GM23248 (cell line): Measurements from ENCODE around the gene EGLN1.

ENCODE experiments used
- EZH2 ChIP-seq: fragments of 200-600 bp; sonication (generic); IDR thresholded peaks from 2 replicates; pipeline ENCODE4 v1.6.1; 2018; ENCODE audit warnings: antibody characterized with exemption, mild to moderate bottlenecking; ENCODE audit not compliant: insufficient read depth, poor library complexity, severe bottlenecking
- EZH2phosphoT487 ChIP-seq: fragments of 200-600 bp; sonication (generic); IDR thresholded peaks from 2 replicates; pipeline ENCODE4 v1.6.1; 2018; ENCODE audit warnings: antibody characterized with exemption, moderate library complexity, mild to moderate bottlenecking, low read depth; ENCODE audit not compliant: insufficient read depth

DNA sequence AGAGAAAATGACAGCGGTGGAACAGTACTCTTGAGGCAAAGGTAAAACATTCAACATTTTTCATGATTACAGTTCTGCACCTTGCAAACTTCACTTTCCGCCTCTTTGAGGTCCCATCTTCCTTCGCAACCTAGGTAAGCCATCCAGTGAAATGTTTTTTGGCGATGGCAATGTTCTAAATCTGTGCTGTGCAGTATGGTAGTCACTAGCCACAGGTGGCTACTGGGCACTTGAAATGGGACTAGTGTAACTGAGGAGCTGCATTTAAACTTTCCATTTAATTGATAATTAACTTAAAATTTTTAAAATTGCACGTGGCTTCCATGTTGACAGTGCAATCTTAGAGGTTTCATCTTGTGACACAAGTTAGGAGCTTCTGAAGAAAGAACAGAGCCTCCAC, 97.4 kb downstream of the EGLN1 start:
- TF ChIP-seq EZH2phosphoT487 (no peak), EZH2 (no peak)
